DOHH2 (cell line): Measurements from ENCODE around the gene RNF112.

Experiments
- H3F3A ChIP-seq: fragments of 200-600 bp; sonication (generic), shearing (Covaris generic); 2 replicates; pipeline ENCODE4 v1.6.0; 2016; ENCODE audit warnings: antibody characterized with exemption, mild to moderate bottlenecking; ENCODE audit not compliant: control insufficient read depth, insufficient read depth
- H3K27ac ChIP-seq: fragments of 200-600 bp; sonication (generic); 2 replicates; pipeline ENCODE4 v1.5.1; 2014; ENCODE audit warnings: low read depth, mild to moderate bottlenecking, low read length, moderate library complexity
- H3K27me3 ChIP-seq: fragments of 200-600 bp; sonication (generic); 2 replicates; pipeline ENCODE4 v1.6.1; 2014; ENCODE audit warnings: mild to moderate bottlenecking, low read length, mixed read lengths; ENCODE audit not compliant: control insufficient read depth
- H3K36me3 ChIP-seq: fragments of 200-600 bp; sonication (generic); 2 replicates; pipeline ENCODE4 v1.6.1; 2014; ENCODE audit warnings: mild to moderate bottlenecking, low read length, moderate library complexity, mixed read lengths; ENCODE audit not compliant: control insufficient read depth
- H3K4me1 ChIP-seq: fragments of 200-600 bp; sonication (generic); 2 replicates; pipeline ENCODE4 v1.6.1; 2014; ENCODE audit warnings: mild to moderate bottlenecking, low read length, mixed read lengths; ENCODE audit not compliant: control insufficient read depth
- H3K4me2 ChIP-seq: fragments of 200-600 bp; sonication (generic); 2 replicates; pipeline ENCODE4 v1.6.0; 2014; ENCODE audit warnings: mild to moderate bottlenecking, low read length, moderate library complexity
- H3K4me3 ChIP-seq: fragments of 200-600 bp; sonication (generic); 2 replicates; pipeline ENCODE4 v1.5.1; 2014; ENCODE audit warnings: mild to moderate bottlenecking, low read length, mixed read lengths
- H3K79me2 ChIP-seq: fragments of 200-600 bp; sonication (generic); 2 replicates; pipeline ENCODE4 v1.6.1; 2014; ENCODE audit warnings: mild to moderate bottlenecking, low read length, mixed read lengths; ENCODE audit not compliant: control insufficient read depth
- H3K9me2 ChIP-seq: fragments of 200-600 bp; sonication (generic); replicated peaks from 2 replicates; pipeline ENCODE4 v1.6.1; 2014; ENCODE audit warnings: mild to moderate bottlenecking, low read length, mixed read lengths; ENCODE audit not compliant: control insufficient read depth
- H3K9me3 ChIP-seq: fragments of 200-600 bp; sonication (generic); 2 replicates; pipeline ENCODE4 v1.6.1; 2014; ENCODE audit warnings: antibody characterized with exemption, low read length, mixed read lengths; ENCODE audit not compliant: control insufficient read depth, insufficient read depth
- H4K20me1 ChIP-seq: fragments of 200-600 bp; sonication (generic); 2 replicates; pipeline ENCODE4 v1.6.0; 2014; ENCODE audit warnings: low read depth, mild to moderate bottlenecking, antibody characterized with exemption, low read length, moderate library complexity; ENCODE audit not compliant: control insufficient read depth, insufficient read depth
- CTCF ChIP-seq: fragments of 200-600 bp; sonication (generic); IDR thresholded peaks from one replicate; pipeline ENCODE4 v1.5.1; 2014; ENCODE audit warnings: antibody characterized with exemption, mild to moderate bottlenecking, low read depth, low read length; ENCODE audit not compliant: poor library complexity, severe bottlenecking
- EZH2phosphoT487 ChIP-seq: fragments of 200-600 bp; sonication (generic); IDR thresholded peaks from 2 replicates; pipeline ENCODE4 v1.6.1; 2017; ENCODE audit warnings: borderline replicate concordance, mild to moderate bottlenecking, antibody characterized with exemption, low read length, moderate library complexity, mixed read lengths

Gene RNF112

GRCh38 chr17:19381361-19381740 is 29.7 kb upstream of the RNF112 start:
- H3K9me3 ChIP-seq = no peaks in the 10 kb centered on the region
- H3K4me3 ChIP-seq = no peak overlapping the region

GRCh38 chr17:19381741-19382444 is 29.1 kb upstream of the RNF112 start:
- TF ChIP-seq EZH2phosphoT487 (no peak), CTCF (no peak)
- H3K27me3 ChIP-seq = no peaks in the 10 kb centered on the region
- H3K9me3 ChIP-seq = no peaks in the 10 kb centered on the region
- no peak overlapping the region for H3K27ac ChIP-seq
- H3K4me2 ChIP-seq = no peak overlapping the region
- peaks cover 8% of the 10 kb centered on the region for H3K4me1 ChIP-seq
- peaks cover 30% of the 10 kb centered on the region for H3K36me3 ChIP-seq
- H3K4me3 ChIP-seq = no peak overlapping the region
- no peaks in the 10 kb centered on the region for H4K20me1 ChIP-seq
- H3K9me2 ChIP-seq = no peaks in the 10 kb centered on the region
- H3F3A ChIP-seq = peaks cover 6% of the 10 kb centered on the region
- H3K79me2 ChIP-seq = peaks cover 9% of the 10 kb centered on the region

More at GRCh38 chr17:19381361-19381740, 29.7 kb upstream of the RNF112 start:
- Histone ChIP-seq H3K79me2 (peaks cover 10% of the 10 kb centered on the region), H3K27ac (no peak overlapping the region), H3K4me1 (peaks cover 9% of the 10 kb centered on the region), H3K27me3 (no peaks in the 10 kb centered on the region), H3K9me2 (no peaks in the 10 kb centered on the region), H4K20me1 (no peaks in the 10 kb centered on the region), H3K36me3 (peaks cover 30% of the 10 kb centered on the region), H3F3A (peaks cover 6% of the 10 kb centered on the region), H3K4me2 (no peak overlapping the region)
- TF ChIP-seq CTCF (no peak), EZH2phosphoT487 (no peak)

- Histone ChIP-seq H4K20me1 (no peaks in the 10 kb centered on the region), H3K4me1 (peaks cover 8% of the 10 kb centered on the region; the same call in 1 of the 2 replicates), H3F3A (no peaks in the 10 kb centered on the region), H3K9me3 (no peaks in the 10 kb centered on the region), H3K9me2 (no peaks in the 10 kb centered on the region), H3K79me2 (peaks cover 7% of the 10 kb centered on the region), H3K4me3 (no peak overlapping the region), H3K27ac (no peak overlapping the region), H3K36me3 (peaks cover 30% of the 10 kb centered on the region), H3K27me3 (no peaks in the 10 kb centered on the region), H3K4me2 (no peak overlapping the region)
- TF ChIP-seq CTCF (no peak), EZH2phosphoT487 (no peak)
These were observed 28.2 kb upstream of the RNF112 start for GRCh38 chr17:19382531-19383444.
